ENCODE data around the gene PPP1R14C.

GRCh38 chr6:150279533-150279932 is 136.7 kb downstream of the PPP1R14C start:
- TF ChIP-seq CTCF (IDR thresholded peaks at IDR 0.05; ENCODE audit: poor library complexity, severe bottlenecking) (no peak), POLR2AphosphoS5 (IDR thresholded peaks at IDR 0.05) (no peak), EZH2 (IDR thresholded peaks at IDR 0.05; ENCODE audit: borderline replicate concordance, insufficient read depth, low read length, poor library complexity, severe bottlenecking) (no peak), SMC3 (conservative IDR thresholded peaks at IDR 0.05; ENCODE audit: poor library complexity) (no peak), TAF1 (IDR thresholded peaks at IDR 0.05; ENCODE audit: low read depth) (no peak), EP300 (conservative IDR thresholded peaks at IDR 0.05; ENCODE audit: poor library complexity, severe bottlenecking) (no peak), RAD21 (conservative IDR thresholded peaks at IDR 0.05) (no peak), MXI1 (conservative IDR thresholded peaks at IDR 0.05; ENCODE audit: poor library complexity, severe bottlenecking) (no peak)

Measured in neural cell (in vitro differentiated cells).